Lower lobe of right lung (tissue), 2 donors: ENCODE measurements around the gene IFNL1. TPM values are rescaled to one million over a fixed set of nuclear protein-coding genes. Genes with fewer than 3 reads are reported as not detected.
"Not testable (repeated sequence)": the region's sequence is repeated elsewhere in the genome, so short reads cannot be mapped to it uniquely, and the experiment has no call there.

Source experiments
- ATAC-seq, 2 donors: fragments of 200-7000 bp; cut with Tn5 transposase; one replicate each; pipeline ENCODE4 v1.9.1; 2020 to 2022; ENCODE audit warnings: mild to moderate bottlenecking in 2 of 2, moderate library complexity in 2 of 2
- DNase-seq: peaks from one replicate; pipeline ENCODE4 v3.0.0-alpha.2; 2020
- H3K27ac ChIP-seq: fragments of 200-600 bp; one replicate; pipeline ENCODE4 v1.8.0; 2022
- H3K27me3 ChIP-seq: fragments of 200-600 bp; one replicate; pipeline ENCODE4 v1.8.0; 2022; ENCODE audit warnings: low read depth
- H3K36me3 ChIP-seq: fragments of 200-600 bp; one replicate; pipeline ENCODE4 v1.8.0; 2022; ENCODE audit warnings: mild to moderate bottlenecking
- H3K4me1 ChIP-seq: fragments of 200-600 bp; one replicate; pipeline ENCODE4 v1.8.0; 2022
- H3K4me3 ChIP-seq: fragments of 200-600 bp; one replicate; pipeline ENCODE4 v1.8.0; 2022; ENCODE audit warnings: mild to moderate bottlenecking
- H3K9me3 ChIP-seq: fragments of 200-600 bp; one replicate; pipeline ENCODE4 v1.8.0; 2022
- CTCF ChIP-seq: fragments of 200-600 bp; IDR thresholded peaks from one replicate; pipeline ENCODE4 v1.8.0; 2022; ENCODE audit warnings: antibody characterized with exemption, mild to moderate bottlenecking
- intact Hi-C: fragments of 100-400 bp; cut with DNase I; formaldehyde crosslinking; loops from one replicate; pipeline ENCODE4 v1.11.0; 2022
- total RNA-seq: library from RNA; stranded (reverse); fragmentation: NEBNext Ultra II Directional; extraction: Animal tissue kit (Norgen Biotek cat#: 25700); gene quantifications from one replicate; pipeline ENCODE4 v1.2.1, GENCODE V29; 2021
- donor health status: DM: no; HTN: yes; CAD: no; lungs with severe emphysema.

IFNL1 gene
- total RNA-seq, 1 donor from 2014 or later = not detected

GRCh38 chr19:39329948-39330347, 33.7 kb downstream of the IFNL1 start:
- Histone ChIP-seq H3K9me3 (no peaks in the 10 kb centered on the region), H3K36me3 (peaks cover 30% of the 10 kb centered on the region), H3K4me3 (no peak overlapping the region), H3K27me3 (no peaks in the 10 kb centered on the region), H3K4me1 (peaks cover 14% of the 10 kb centered on the region), H3K27ac (no peak overlapping the region)
- ATAC-seq (no peak), DNase-seq (no peak)
- intact Hi-C loops = loop anchor here (10.0 kb wide), 1 partner anchor 205 kb away; the partner anchor contains the start of gene PAK4
- TF ChIP-seq CTCF = no peak

GRCh38 chr19:39332293-39332692, 36.1 kb downstream of the IFNL1 start:
- DNase-seq = no peak
- H3K27me3 ChIP-seq = no peaks in the 10 kb centered on the region
- intact Hi-C loops = no loop called here
- H3K4me3 ChIP-seq = no peak overlapping the region
- ATAC-seq = no peak
- H3K36me3 ChIP-seq = peaks cover 30% of the 10 kb centered on the region
- no peak overlapping the region for H3K27ac ChIP-seq
- peaks cover 25% of the 10 kb centered on the region for H3K4me1 ChIP-seq
- no peak for TF ChIP-seq CTCF
- no peaks in the 10 kb centered on the region for H3K9me3 ChIP-seq

GRCh38 chr19:39332738-39333137, 36.5 kb downstream of the IFNL1 start:
- H3K27me3 ChIP-seq, ATAC-seq, DNase-seq, intact Hi-C loops, H3K9me3 ChIP-seq, H3K27ac ChIP-seq, H3K4me3 ChIP-seq: not testable (repeated sequence)
- peaks cover 21% of the 10 kb centered on the region for H3K4me1 ChIP-seq
- H3K36me3 ChIP-seq = peaks cover 30% of the 10 kb centered on the region

- Histone ChIP-seq H3K9me3 (no peaks in the 10 kb centered on the region), H3K4me1 (peaks cover 14% of the 10 kb centered on the region), H3K27ac (no peak overlapping the region), H3K36me3 (peaks cover 27% of the 10 kb centered on the region), H3K27me3 (no peaks in the 10 kb centered on the region), H3K4me3 (no peak overlapping the region)
- TF ChIP-seq CTCF = no peak
- no peak for ATAC-seq
- no peak for DNase-seq
- intact Hi-C loops = no loop called here
Observed at GRCh38 chr19:39333507-39333906, 37.3 kb downstream of the IFNL1 start.

GRCh38 chr19:39334444-39334976, 38.3 kb downstream of the IFNL1 start:
- H3K27ac ChIP-seq = peak overlapping the region; percentile 90
- H3K4me3 ChIP-seq = peak overlapping the region; percentile 66
- intact Hi-C loops = no loop called here

More at GRCh38 chr19:39334444-39334976, 38.3 kb downstream of the IFNL1 start:
- ATAC-seq = no peak
- no peak for TF ChIP-seq CTCF
- no peak for DNase-seq
- H3K36me3 ChIP-seq = peaks cover 17% of the 10 kb centered on the region
- peaks cover 14% of the 10 kb centered on the region for H3K4me1 ChIP-seq
- no peaks in the 10 kb centered on the region for H3K9me3 ChIP-seq
- H3K27me3 ChIP-seq = no peaks in the 10 kb centered on the region
